OCI-LY1 (cell line): ENCODE measurements around the gene OLFML1.
"Not testable (repeated sequence)": the region's sequence is repeated elsewhere in the genome, so short reads cannot be mapped to it uniquely, and the experiment has no call there.

Source experiments
- H2AFZ ChIP-seq: fragments of 200-600 bp; sonication (generic), shearing (Covaris generic); 2 replicates; pipeline ENCODE4 v1.6.0; 2014; ENCODE audit warnings: antibody characterized with exemption, mild to moderate bottlenecking, low read length
- H3F3A ChIP-seq: fragments of 200-600 bp; sonication (generic), shearing (Covaris generic); 2 replicates; pipeline ENCODE4 v1.6.0; 2014; ENCODE audit warnings: mild to moderate bottlenecking, antibody characterized with exemption, low read length, moderate library complexity; ENCODE audit not compliant: insufficient read depth
- H3K27ac ChIP-seq: fragments of 200-600 bp; sonication (generic); 2 replicates; pipeline ENCODE4 v1.5.1; 2014; ENCODE audit warnings: low read length, mixed run types, mild to moderate bottlenecking, low read depth; ENCODE audit not compliant: poor library complexity, severe bottlenecking
- H3K27me3 ChIP-seq: fragments of 200-600 bp; sonication (generic); 2 replicates; pipeline ENCODE4 v1.6.0; 2014; ENCODE audit warnings: antibody characterized with exemption, mild to moderate bottlenecking, low read length, moderate library complexity; ENCODE audit not compliant: insufficient read depth
- H3K36me3 ChIP-seq: fragments of 200-600 bp; sonication (generic); 2 replicates; pipeline ENCODE4 v1.6.1; 2014; ENCODE audit warnings: mild to moderate bottlenecking, antibody characterized with exemption, low read length, moderate library complexity, mixed read lengths; ENCODE audit not compliant: insufficient read depth
- H3K4me1 ChIP-seq: fragments of 200-600 bp; sonication (generic); 2 replicates; pipeline ENCODE4 v1.5.1; 2014; ENCODE audit warnings: mild to moderate bottlenecking, low read length, moderate library complexity; ENCODE audit not compliant: insufficient read depth, severe bottlenecking
- H3K4me2 ChIP-seq: fragments of 200-600 bp; sonication (generic), shearing (Covaris generic); 2 replicates; pipeline ENCODE4 v1.6.1; 2014; ENCODE audit warnings: low read length
- H3K4me3 ChIP-seq: fragments of 200-600 bp; sonication (generic); 2 replicates; pipeline ENCODE4 v1.5.1; 2014; ENCODE audit warnings: low read length, low read depth, mild to moderate bottlenecking, mixed read lengths; ENCODE audit not compliant: poor library complexity, severe bottlenecking
- H3K79me2 ChIP-seq: fragments of 200-600 bp; shearing (Covaris generic); 2 replicates; pipeline ENCODE4 v1.6.1; 2016; ENCODE audit warnings: mixed run types, low read length, mixed read lengths; ENCODE audit not compliant: insufficient read depth
- H3K9ac ChIP-seq: fragments of 200-600 bp; sonication (generic), shearing (Covaris generic); 2 replicates; pipeline ENCODE4 v1.6.1; 2014; ENCODE audit warnings: mild to moderate bottlenecking, low read length, mixed read lengths
- H3K9me2 ChIP-seq: fragments of 200-600 bp; sonication (generic), shearing (Covaris generic); 2 replicates; pipeline ENCODE4 v1.6.1; 2014; ENCODE audit warnings: low read depth, mild to moderate bottlenecking, low read length, mixed read lengths
- H3K9me3 ChIP-seq: fragments of 200-600 bp; shearing (Covaris generic); 2 replicates; pipeline ENCODE4 v1.6.1; 2014; ENCODE audit warnings: low read length, mixed read lengths
- H4K20me1 ChIP-seq: fragments of 200-600 bp; sonication (generic), shearing (Covaris generic); 2 replicates; pipeline ENCODE4 v1.6.0; 2016; ENCODE audit warnings: mild to moderate bottlenecking, low read length; ENCODE audit not compliant: insufficient read depth
- CTCF ChIP-seq: fragments of 200-600 bp; sonication (generic), shearing (Covaris generic); IDR thresholded peaks from 2 replicates; pipeline ENCODE4 v1.5.1; 2017; ENCODE audit warnings: mild to moderate bottlenecking, antibody characterized with exemption, low read length, moderate library complexity, mixed read lengths
- EZH2 ChIP-seq: fragments of 200-600 bp; sonication (generic), shearing (Covaris generic); IDR thresholded peaks from 2 replicates; pipeline ENCODE4 v1.8.0; 2017; ENCODE audit warnings: borderline replicate concordance, mixed run types, mild to moderate bottlenecking, antibody characterized with exemption, low read length, moderate library complexity, mixed read lengths

The OLFML1 gene

GRCh38 chr11:7514099-7514591 lies 28.8 kb downstream of the OLFML1 start:
- Histone ChIP-seq H3K27ac (peak overlapping the region; percentile 92), H3K4me2 (peak overlapping the region; percentile 83), H3K36me3 (no peaks in the 10 kb centered on the region), H3K4me3 (peak overlapping the region; percentile 89), H3K4me1 (peaks cover 60% of the 10 kb centered on the region), H3F3A (0 out of 2 replicates have a peak, but pooled peaks cover 4% of the 10 kb centered on the region), H3K79me2 (peaks cover 16% of the 10 kb centered on the region; the same call in 1 of the 2 replicates), H3K9me2 (no peaks in the 10 kb centered on the region), H4K20me1 (no peaks in the 10 kb centered on the region), H3K9me3 (no peaks in the 10 kb centered on the region), H3K27me3 (no peaks in the 10 kb centered on the region), H2AFZ (no peak overlapping the region), H3K9ac (peak overlapping the region; percentile 89)
- TF ChIP-seq EZH2: no peak
- no peak for TF ChIP-seq CTCF

GRCh38 chr11:7515447-7515886 lies 30.2 kb downstream of the OLFML1 start:
- peaks cover 7% of the 10 kb centered on the region; the same call in 1 of the 2 replicates for H3F3A ChIP-seq
- peak overlapping the region; percentile 83 for H3K4me2 ChIP-seq

GRCh38 chr11:7516475-7516874 lies 31.2 kb downstream of the OLFML1 start:
- H3F3A ChIP-seq: peaks cover 10% of the 10 kb centered on the region; the same call in 1 of the 2 replicates
- peaks cover 78% of the 10 kb centered on the region for H3K4me1 ChIP-seq
- H3K4me3 ChIP-seq: peak overlapping the region; percentile 89
- no peaks in the 10 kb centered on the region for H4K20me1 ChIP-seq
- H3K9me3 ChIP-seq: no peaks in the 10 kb centered on the region
- peak overlapping the region; percentile 92 for H3K27ac ChIP-seq
- H3K79me2 ChIP-seq: peaks cover 16% of the 10 kb centered on the region; the same call in 1 of the 2 replicates
- H3K36me3 ChIP-seq: no peaks in the 10 kb centered on the region
- no peaks in the 10 kb centered on the region for H3K27me3 ChIP-seq
- TF ChIP-seq EZH2: no peak
- TF ChIP-seq CTCF: no peak
- peak overlapping the region; percentile 89 for H3K9ac ChIP-seq
- no peak overlapping the region for H2AFZ ChIP-seq
- no peaks in the 10 kb centered on the region for H3K9me2 ChIP-seq
- H3K4me2 ChIP-seq: peak overlapping the region; percentile 83

More at GRCh38 chr11:7515447-7515886, 30.2 kb downstream of the OLFML1 start:
- Histone ChIP-seq H3K9ac (peak overlapping the region; percentile 89), H3K4me1 (peaks cover 73% of the 10 kb centered on the region), H2AFZ (no peak overlapping the region), H3K9me3 (no peaks in the 10 kb centered on the region), H3K9me2 (no peaks in the 10 kb centered on the region), H3K27me3 (no peaks in the 10 kb centered on the region), H3K27ac (peak overlapping the region; percentile 92), H3K36me3 (no peaks in the 10 kb centered on the region), H3K79me2 (peaks cover 16% of the 10 kb centered on the region; the same call in 1 of the 2 replicates), H3K4me3 (peak overlapping the region; percentile 89), H4K20me1 (no peaks in the 10 kb centered on the region)
- no peak for TF ChIP-seq CTCF
- no peak for TF ChIP-seq EZH2

- not testable (repeated sequence) for H4K20me1 ChIP-seq, H3K27me3 ChIP-seq, H3K4me3 ChIP-seq, H2AFZ ChIP-seq, H3K9me3 ChIP-seq, H3K36me3 ChIP-seq, H3K4me2 ChIP-seq, H3F3A ChIP-seq, H3K9ac ChIP-seq, H3K9me2 ChIP-seq
- Histone ChIP-seq H3K4me1 (peaks cover 76% of the 10 kb centered on the region), H3K27ac (peak overlapping the region; percentile 92), H3K79me2 (peaks cover 16% of the 10 kb centered on the region; the same call in 1 of the 2 replicates)
Measured at GRCh38 chr11:7517743-7518142, 32.4 kb downstream of the OLFML1 start.
